HEK293T (cell line): Measurements from ENCODE around the gene TRAM2.

Source experiments
- ARNT ChIP-seq: fragments of 450-650 bp; IDR thresholded peaks from 2 replicates; pipeline ENCODE4 v1.6.1; 2017; ENCODE audit warnings: mild to moderate bottlenecking
- BHLHE40 ChIP-seq: fragments of 450-650 bp; IDR thresholded peaks from 2 replicates; pipeline ENCODE4 v1.6.1; 2016; ENCODE audit warnings: mild to moderate bottlenecking, moderate library complexity, borderline replicate concordance
- FOXK2 ChIP-seq: fragments of 450-650 bp; IDR thresholded peaks from 2 replicates; pipeline ENCODE4 v1.6.1; 2016; ENCODE audit warnings: mild to moderate bottlenecking
- SP1 ChIP-seq: fragments of 450-650 bp; IDR thresholded peaks from 2 replicates; pipeline ENCODE4 v1.6.1; 2017
- TARDBP ChIP-seq: fragments of 450-650 bp; IDR thresholded peaks from 2 replicates; pipeline ENCODE4 v1.6.1; 2016
- ZNF384 ChIP-seq: fragments of 450-650 bp; IDR thresholded peaks from 2 replicates; pipeline ENCODE4 v1.6.1; 2016

- no peak for TF ChIP-seq ZNF384
- no peak for TF ChIP-seq BHLHE40
- no peak for TF ChIP-seq SP1
- no peak for TF ChIP-seq FOXK2
- no peak for TF ChIP-seq ARNT
- no peak for TF ChIP-seq TARDBP
These were observed 8.5 kb downstream of the TRAM2 start for GRCh38 chr6:52568320-52568719.
